ENCODE results near the gene GPRIN3. TPM values are rescaled to one million over a fixed set of nuclear protein-coding genes. Genes with fewer than 3 reads are reported as not detected.

GPRIN3 gene
- total and polyA plus RNA-seq, 2 donors (not counting 1 experiment from before 2014, with no cell fraction given): 0.22 to 1.5 TPM

DNA sequence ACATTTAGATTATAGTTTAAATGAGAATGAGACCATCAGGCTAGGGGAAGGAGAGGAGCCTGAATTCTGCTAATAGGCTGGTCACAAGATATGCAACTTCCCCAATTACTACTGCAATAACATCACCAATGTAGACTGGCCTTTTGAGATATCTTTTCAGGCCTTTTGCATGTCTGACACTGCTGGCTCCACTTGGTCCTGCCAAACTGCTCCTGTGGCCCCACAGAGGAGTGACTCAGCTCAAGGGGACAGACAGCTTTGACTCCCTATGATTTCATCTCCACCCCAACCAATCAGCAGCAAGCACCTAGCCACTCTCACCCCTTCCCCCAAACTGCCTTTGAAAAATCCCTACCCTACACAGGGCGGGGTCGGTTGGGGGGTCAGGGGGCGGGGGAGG, 22.8 kb downstream of the GPRIN3 start:
- DNase-seq (no peak), ATAC-seq (ENCODE audit: low read depth) (peak; percentile 14)
- H3K9me3 Mint-ChIP-seq (ENCODE audit: insufficient read depth): no peaks in the 10 kb centered on the region
- H3K4me3 Mint-ChIP-seq: peak overlapping the region; percentile 46
- TF ChIP-seq EZH2 (IDR thresholded peaks at IDR 0.05; ENCODE audit: borderline replicate concordance, insufficient read depth, low read depth, low read length, poor library complexity, severe bottlenecking): no peak
- TF ChIP-seq, protein P1, sequence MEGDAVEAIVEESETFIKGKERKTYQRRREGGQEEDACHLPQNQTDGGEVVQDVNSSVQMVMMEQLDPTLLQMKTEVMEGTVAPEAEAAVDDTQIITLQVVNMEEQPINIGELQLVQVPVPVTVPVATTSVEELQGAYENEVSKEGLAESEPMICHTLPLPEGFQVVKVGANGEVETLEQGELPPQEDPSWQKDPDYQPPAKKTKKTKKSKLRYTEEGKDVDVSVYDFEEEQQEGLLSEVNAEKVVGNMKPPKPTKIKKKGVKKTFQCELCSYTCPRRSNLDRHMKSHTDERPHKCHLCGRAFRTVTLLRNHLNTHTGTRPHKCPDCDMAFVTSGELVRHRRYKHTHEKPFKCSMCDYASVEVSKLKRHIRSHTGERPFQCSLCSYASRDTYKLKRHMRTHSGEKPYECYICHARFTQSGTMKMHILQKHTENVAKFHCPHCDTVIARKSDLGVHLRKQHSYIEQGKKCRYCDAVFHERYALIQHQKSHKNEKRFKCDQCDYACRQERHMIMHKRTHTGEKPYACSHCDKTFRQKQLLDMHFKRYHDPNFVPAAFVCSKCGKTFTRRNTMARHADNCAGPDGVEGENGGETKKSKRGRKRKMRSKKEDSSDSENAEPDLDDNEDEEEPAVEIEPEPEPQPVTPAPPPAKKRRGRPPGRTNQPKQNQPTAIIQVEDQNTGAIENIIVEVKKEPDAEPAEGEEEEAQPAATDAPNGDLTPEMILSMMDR (IDR thresholded peaks at IDR 0.05): no peak
- H3K27me3 ChIP-seq (replicated peaks in 1 of 4; ENCODE audit: control extremely low read depth in 1 of 4, control insufficient read depth in 3 of 4, insufficient read depth in 4 of 4, low read length in 3 of 4): no peaks in the 10 kb centered on the region
- POLR2A ChIA-PET: no interaction called here
- no peak overlapping the region for H2AFZ ChIP-seq (ENCODE audit: insufficient read depth, low read depth, low read length, poor library complexity, severe bottlenecking)
- H3K4me2 ChIP-seq (replicated peaks; ENCODE audit: low read depth, low read length, poor library complexity, severe bottlenecking): no peak overlapping the region
- peaks cover 39% of the 10 kb centered on the region for H3K4me1 Mint-ChIP-seq
- no peaks in the 10 kb centered on the region for H3K79me2 ChIP-seq (ENCODE audit: control insufficient read depth, insufficient read depth, low read length)
- H4K20me1 ChIP-seq (ENCODE audit: control insufficient read depth, insufficient read depth, low read length, poor library complexity, severe bottlenecking): no peaks in the 10 kb centered on the region
- no peak overlapping the region for H3K4me3 ChIP-seq (ENCODE audit: control extremely low read depth in 1 of 5, extremely low read depth in 1 of 5, insufficient read depth in 1 of 5, low read depth in 2 of 5, low read length in 4 of 5)
- intact Hi-C loops (cut with micrococcal nuclease): no loop called here
- peaks cover 7% of the 10 kb centered on the region for H3K27me3 Mint-ChIP-seq
- H3K9ac ChIP-seq (ENCODE audit: low read length): no peak overlapping the region
- peak overlapping the region in 1 of 2 donors; percentile 9 for H3K27ac ChIP-seq (ENCODE audit: low read length in 2 of 2)
- H3K4me1 ChIP-seq (ENCODE audit: control insufficient read depth in 2 of 2, insufficient read depth in 2 of 2, low read length in 2 of 2): peaks cover 18 to 21% of the 10 kb centered on the region in 2 donors
- CTCF ChIA-PET: no interaction called here
- H3K36me3 ChIP-seq (replicated peaks in 1 of 2; ENCODE audit: control extremely low read depth in 1 of 2, control insufficient read depth in 1 of 2, extremely low read depth in 1 of 2, insufficient read depth in 2 of 2, low read length in 1 of 2): no peaks in the 10 kb centered on the region
- no CpG with 5 or more reads among the region's 3 CpGs for WGBS (ENCODE audit: insufficient coverage)
- H3K9me3 ChIP-seq (ENCODE audit: control extremely low read depth in 1 of 3, control insufficient read depth in 2 of 3, insufficient read depth in 1 of 3, low read length in 2 of 3): no peaks in the 10 kb centered on the region
- H3K27ac Mint-ChIP-seq: peak overlapping the region; percentile 76

DNA sequence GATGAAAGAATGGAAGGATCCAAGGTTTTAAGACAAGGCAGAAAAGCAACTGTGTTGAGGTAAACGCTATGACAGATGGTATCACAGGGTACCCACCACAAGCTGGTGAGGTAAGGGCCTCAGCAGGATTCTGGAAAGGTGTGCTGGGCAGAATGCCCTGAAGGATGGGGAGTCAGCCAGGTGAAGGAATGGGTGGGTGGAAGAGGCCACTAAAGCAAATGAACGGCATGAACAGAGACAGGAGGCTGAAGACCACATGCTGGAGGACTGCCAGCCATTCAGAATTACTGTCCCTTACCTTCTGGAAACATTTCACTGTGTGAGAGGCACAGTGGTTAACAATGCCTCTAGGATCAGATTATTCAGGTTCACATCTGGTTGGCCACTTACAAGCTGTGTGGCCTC, 23.6 kb downstream of the GPRIN3 start:
- intact Hi-C loops (cut with micrococcal nuclease): no loop called here

More for the DNA sequence above, 23.6 kb downstream of the GPRIN3 start:
- Histone ChIP-seq H4K20me1 (ENCODE audit: control insufficient read depth, insufficient read depth, low read length, poor library complexity, severe bottlenecking) (no peaks in the 10 kb centered on the region), H3K4me2 (replicated peaks; ENCODE audit: low read depth, low read length, poor library complexity, severe bottlenecking) (peak overlapping the region; percentile 14), H3K4me1 (ENCODE audit: control insufficient read depth in 2 of 2, insufficient read depth in 2 of 2, low read length in 2 of 2) (peaks cover 18 to 21% of the 10 kb centered on the region in 2 donors), H3K9me3 (ENCODE audit: control extremely low read depth in 1 of 3, control insufficient read depth in 2 of 3, insufficient read depth in 1 of 3, low read length in 2 of 3) (no peaks in the 10 kb centered on the region), H3K27ac (ENCODE audit: low read length in 2 of 2) (peak overlapping the region in 1 of 2 donors; percentile 44), H3K9ac (ENCODE audit: low read length) (no peak overlapping the region), H3K79me2 (ENCODE audit: control insufficient read depth, insufficient read depth, low read length) (no peaks in the 10 kb centered on the region), H2AFZ (ENCODE audit: insufficient read depth, low read depth, low read length, poor library complexity, severe bottlenecking) (no peak overlapping the region), H3K4me3 (ENCODE audit: control extremely low read depth in 1 of 5, extremely low read depth in 1 of 5, insufficient read depth in 1 of 5, low read depth in 2 of 5, low read length in 4 of 5) (no peak overlapping the region), H3K36me3 (replicated peaks in 1 of 2; ENCODE audit: control extremely low read depth in 1 of 2, control insufficient read depth in 1 of 2, extremely low read depth in 1 of 2, insufficient read depth in 2 of 2, low read length in 1 of 2) (no peaks in the 10 kb centered on the region), H3K27me3 (replicated peaks in 1 of 4; ENCODE audit: control extremely low read depth in 1 of 4, control insufficient read depth in 3 of 4, insufficient read depth in 4 of 4, low read length in 3 of 4) (no peaks in the 10 kb centered on the region)
- WGBS (ENCODE audit: insufficient coverage): 93% methylated on average over 2 of the region's 2 CpGs
- no peak for ATAC-seq (ENCODE audit: low read depth)
- H3K4me1 Mint-ChIP-seq: peaks cover 32% of the 10 kb centered on the region
- H3K9me3 Mint-ChIP-seq (ENCODE audit: insufficient read depth): no peaks in the 10 kb centered on the region
- peaks cover 4% of the 10 kb centered on the region for H3K27me3 Mint-ChIP-seq
- ChIA-PET CTCF (no interaction called here), POLR2A (no interaction called here)
- no peak for DNase-seq
- H3K4me3 Mint-ChIP-seq: peak overlapping the region; percentile 40
- H3K27ac Mint-ChIP-seq: peak overlapping the region; percentile 38
- TF ChIP-seq EZH2 (IDR thresholded peaks at IDR 0.05; ENCODE audit: borderline replicate concordance, insufficient read depth, low read depth, low read length, poor library complexity, severe bottlenecking): no peak
